Measurements from ENCODE around the gene CENATAC. TPM values are rescaled to one million over a fixed set of nuclear protein-coding genes. Genes with fewer than 3 reads are reported as not detected.

The CENATAC gene
- polyA plus RNA-seq, 1 donor from 2014 or later, result 70.3 TPM

GRCh38 chr11:118975771-118976709, 21.9 kb upstream of the CENATAC start:
- Histone ChIP-seq H3K27ac (ENCODE audit: low read length) (no peak overlapping the region), H3K9me2 (ENCODE audit: insufficient read depth, low read length) (no peaks in the 10 kb centered on the region), H3K9ac (ENCODE audit: low read length) (no peak overlapping the region), H3K9me3 (ENCODE audit: low read length) (no peaks in the 10 kb centered on the region), H3K4me3 (ENCODE audit: low read length) (no peak overlapping the region), H3K36me3 (ENCODE audit: insufficient read depth, low read length) (no peaks in the 10 kb centered on the region), H3K4me2 (ENCODE audit: low read length) (no peak overlapping the region), H2AFZ (ENCODE audit: low read depth, low read length) (no peak overlapping the region), H3K79me2 (replicated peaks; ENCODE audit: insufficient read depth, low read length) (no peaks in the 10 kb centered on the region), H3K27me3 (ENCODE audit: insufficient read depth, low read depth, low read length) (no peaks in the 10 kb centered on the region), H4K20me1 (ENCODE audit: insufficient read depth) (no peaks in the 10 kb centered on the region), H3F3A (ENCODE audit: insufficient read depth, low read length, poor library complexity, severe bottlenecking) (no peaks in the 10 kb centered on the region)
- TF ChIP-seq MXI1 (conservative IDR thresholded peaks at IDR 0.05; ENCODE audit: poor library complexity, severe bottlenecking) (no peak), POLR2AphosphoS5 (IDR thresholded peaks at IDR 0.05) (no peak), RAD21 (conservative IDR thresholded peaks at IDR 0.05) (no peak), CTCF (IDR thresholded peaks at IDR 0.05; ENCODE audit: poor library complexity, severe bottlenecking) (no peak), TAF1 (IDR thresholded peaks at IDR 0.05; ENCODE audit: low read depth) (no peak), EZH2 (IDR thresholded peaks at IDR 0.05; ENCODE audit: borderline replicate concordance, insufficient read depth, low read length, poor library complexity, severe bottlenecking) (no peak)

- Histone ChIP-seq H3K4me2 (ENCODE audit: low read length) (no peak overlapping the region), H4K20me1 (ENCODE audit: insufficient read depth) (no peaks in the 10 kb centered on the region), H3K79me2 (replicated peaks; ENCODE audit: insufficient read depth, low read length) (no peaks in the 10 kb centered on the region), H3F3A (ENCODE audit: insufficient read depth, low read length, poor library complexity, severe bottlenecking) (no peaks in the 10 kb centered on the region), H3K9me2 (ENCODE audit: insufficient read depth, low read length) (no peaks in the 10 kb centered on the region), H2AFZ (ENCODE audit: low read depth, low read length) (no peak overlapping the region), H3K36me3 (ENCODE audit: insufficient read depth, low read length) (no peaks in the 10 kb centered on the region), H3K9me3 (ENCODE audit: low read length) (no peaks in the 10 kb centered on the region), H3K27me3 (ENCODE audit: insufficient read depth, low read depth, low read length) (no peaks in the 10 kb centered on the region), H3K9ac (ENCODE audit: low read length) (no peak overlapping the region), H3K4me3 (ENCODE audit: low read length) (no peak overlapping the region), H3K27ac (ENCODE audit: low read length) (no peak overlapping the region)
- TF ChIP-seq RAD21 (conservative IDR thresholded peaks at IDR 0.05) (no peak), CTCF (IDR thresholded peaks at IDR 0.05; ENCODE audit: poor library complexity, severe bottlenecking) (no peak), MXI1 (conservative IDR thresholded peaks at IDR 0.05; ENCODE audit: poor library complexity, severe bottlenecking) (no peak), TAF1 (IDR thresholded peaks at IDR 0.05; ENCODE audit: low read depth) (no peak), EP300 (conservative IDR thresholded peaks at IDR 0.05; ENCODE audit: poor library complexity, severe bottlenecking) (no peak), EZH2 (IDR thresholded peaks at IDR 0.05; ENCODE audit: borderline replicate concordance, insufficient read depth, low read length, poor library complexity, severe bottlenecking) (no peak), POLR2AphosphoS5 (IDR thresholded peaks at IDR 0.05) (no peak), SMC3 (conservative IDR thresholded peaks at IDR 0.05; ENCODE audit: poor library complexity) (no peak)
- TF ChIP-seq, protein P1, sequence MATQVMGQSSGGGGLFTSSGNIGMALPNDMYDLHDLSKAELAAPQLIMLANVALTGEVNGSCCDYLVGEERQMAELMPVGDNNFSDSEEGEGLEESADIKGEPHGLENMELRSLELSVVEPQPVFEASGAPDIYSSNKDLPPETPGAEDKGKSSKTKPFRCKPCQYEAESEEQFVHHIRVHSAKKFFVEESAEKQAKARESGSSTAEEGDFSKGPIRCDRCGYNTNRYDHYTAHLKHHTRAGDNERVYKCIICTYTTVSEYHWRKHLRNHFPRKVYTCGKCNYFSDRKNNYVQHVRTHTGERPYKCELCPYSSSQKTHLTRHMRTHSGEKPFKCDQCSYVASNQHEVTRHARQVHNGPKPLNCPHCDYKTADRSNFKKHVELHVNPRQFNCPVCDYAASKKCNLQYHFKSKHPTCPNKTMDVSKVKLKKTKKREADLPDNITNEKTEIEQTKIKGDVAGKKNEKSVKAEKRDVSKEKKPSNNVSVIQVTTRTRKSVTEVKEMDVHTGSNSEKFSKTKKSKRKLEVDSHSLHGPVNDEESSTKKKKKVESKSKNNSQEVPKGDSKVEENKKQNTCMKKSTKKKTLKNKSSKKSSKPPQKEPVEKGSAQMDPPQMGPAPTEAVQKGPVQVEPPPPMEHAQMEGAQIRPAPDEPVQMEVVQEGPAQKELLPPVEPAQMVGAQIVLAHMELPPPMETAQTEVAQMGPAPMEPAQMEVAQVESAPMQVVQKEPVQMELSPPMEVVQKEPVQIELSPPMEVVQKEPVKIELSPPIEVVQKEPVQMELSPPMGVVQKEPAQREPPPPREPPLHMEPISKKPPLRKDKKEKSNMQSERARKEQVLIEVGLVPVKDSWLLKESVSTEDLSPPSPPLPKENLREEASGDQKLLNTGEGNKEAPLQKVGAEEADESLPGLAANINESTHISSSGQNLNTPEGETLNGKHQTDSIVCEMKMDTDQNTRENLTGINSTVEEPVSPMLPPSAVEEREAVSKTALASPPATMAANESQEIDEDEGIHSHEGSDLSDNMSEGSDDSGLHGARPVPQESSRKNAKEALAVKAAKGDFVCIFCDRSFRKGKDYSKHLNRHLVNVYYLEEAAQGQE (IDR thresholded peaks at IDR 0.05; ENCODE audit: borderline replicate concordance), result no peak
These were observed 18.5 kb upstream of the CENATAC start for GRCh38 chr11:118979434-118979833.

All from neural cell (in vitro differentiated cells).